Hepatocyte (in vitro differentiated cells): ENCODE measurements around the gene ZNF536.

Experiments
- CTCF ChIP-seq: fragments of 200-600 bp; sonication (generic); IDR thresholded peaks from 2 replicates; pipeline ENCODE4 v1.5.1; 2016; ENCODE audit warnings: antibody characterized with exemption, mild to moderate bottlenecking; ENCODE audit not compliant: poor library complexity
- EZH2 ChIP-seq: fragments of 200-600 bp; sonication (generic); IDR thresholded peaks from 2 replicates; pipeline ENCODE4 v1.6.1; 2016; ENCODE audit warnings: antibody characterized with exemption, mild to moderate bottlenecking, borderline replicate concordance

- no peak for TF ChIP-seq CTCF
- no peak for TF ChIP-seq EZH2
These were observed 16.6 kb upstream of the ZNF536 start for GRCh38 chr19:30355586-30355985.
